ES-I3 (cell line): ENCODE data around the gene HELZ2.

Experiments used
- H3K36me3 ChIP-seq: 2 replicates; pipeline ENCODE4 v1.6.1; 2013; ENCODE audit warnings: mild to moderate bottlenecking, low read length, control low read depth, moderate library complexity; ENCODE audit not compliant: insufficient read depth
- H3K4me1 ChIP-seq: 2 replicates; pipeline ENCODE4 v1.6.1; 2013; ENCODE audit warnings: mild to moderate bottlenecking, control low read depth, low read length; ENCODE audit not compliant: insufficient read depth
- H3K9ac ChIP-seq: 2 replicates; pipeline ENCODE4 v1.6.1; 2013; ENCODE audit warnings: low read depth, mild to moderate bottlenecking, low read length, moderate library complexity
- H3K9me3 ChIP-seq: 2 replicates; pipeline ENCODE4 v1.6.1; 2013; ENCODE audit warnings: mild to moderate bottlenecking, low read length, moderate library complexity; ENCODE audit not compliant: control insufficient read depth, insufficient read depth

Gene HELZ2

GRCh38 chr20:63546956-63547724, 26.9 kb downstream of the HELZ2 start:
- H3K9ac ChIP-seq, result no peak overlapping the region
- H3K9me3 ChIP-seq, result no peaks in the 10 kb centered on the region
- peaks cover 16% of the 10 kb centered on the region; the same call in 1 of the 2 replicates for H3K4me1 ChIP-seq

GRCh38 chr20:63546256-63546955, 27.6 kb downstream of the HELZ2 start:
- peaks cover 16% of the 10 kb centered on the region; the same call in 1 of the 2 replicates for H3K4me1 ChIP-seq
- no peak overlapping the region for H3K9ac ChIP-seq
- H3K36me3 ChIP-seq, result no peaks in the 10 kb centered on the region
- H3K9me3 ChIP-seq, result no peaks in the 10 kb centered on the region

More at GRCh38 chr20:63546956-63547724, 26.9 kb downstream of the HELZ2 start:
- H3K36me3 ChIP-seq, result no peaks in the 10 kb centered on the region

- H3K9ac ChIP-seq, result no peak overlapping the region
- H3K4me1 ChIP-seq, result peaks cover 16% of the 10 kb centered on the region; the same call in 1 of the 2 replicates
- H3K9me3 ChIP-seq, result no peaks in the 10 kb centered on the region
- H3K36me3 ChIP-seq, result no peaks in the 10 kb centered on the region
Observed at GRCh38 chr20:63545814-63546213, 28.2 kb downstream of the HELZ2 start.

GRCh38 chr20:63544958-63545516, 29.0 kb downstream of the HELZ2 start:
- H3K4me1 ChIP-seq, result peaks cover 16% of the 10 kb centered on the region; the same call in 1 of the 2 replicates
- H3K9ac ChIP-seq, result no peak overlapping the region
- H3K9me3 ChIP-seq, result no peaks in the 10 kb centered on the region
- H3K36me3 ChIP-seq, result no peaks in the 10 kb centered on the region

- H3K4me1 ChIP-seq, result peaks cover 13% of the 10 kb centered on the region; the same call in 1 of the 2 replicates
- no peaks in the 10 kb centered on the region for H3K9me3 ChIP-seq
- no peaks in the 10 kb centered on the region for H3K36me3 ChIP-seq
- H3K9ac ChIP-seq, result no peak overlapping the region
Observed at GRCh38 chr20:63544241-63544957, 29.6 kb downstream of the HELZ2 start.

GRCh38 chr20:63543733-63544132, 30.3 kb downstream of the HELZ2 start:
- Histone ChIP-seq H3K9ac (no peak overlapping the region), H3K36me3 (no peaks in the 10 kb centered on the region), H3K9me3 (no peaks in the 10 kb centered on the region), H3K4me1 (peaks cover 11% of the 10 kb centered on the region; the same call in 1 of the 2 replicates)

GRCh38 chr20:63543131-63543530, 30.9 kb downstream of the HELZ2 start:
- Histone ChIP-seq H3K36me3 (no peaks in the 10 kb centered on the region), H3K4me1 (peaks cover 5% of the 10 kb centered on the region; the same call in 1 of the 2 replicates), H3K9ac (no peak overlapping the region), H3K9me3 (no peaks in the 10 kb centered on the region)

GRCh38 chr20:63542696-63543095, 31.3 kb downstream of the HELZ2 start:
- no peak overlapping the region for H3K9ac ChIP-seq
- H3K9me3 ChIP-seq, result no peaks in the 10 kb centered on the region
- H3K4me1 ChIP-seq, result peaks cover under 1% of the 10 kb centered on the region; the same call in 1 of the 2 replicates
- no peaks in the 10 kb centered on the region for H3K36me3 ChIP-seq

GRCh38 chr20:63542031-63542559, 31.9 kb downstream of the HELZ2 start:
- no peaks in the 10 kb centered on the region for H3K9me3 ChIP-seq
- H3K36me3 ChIP-seq, result no peaks in the 10 kb centered on the region
- no peaks in the 10 kb centered on the region; the same call in 1 of the 2 replicates for H3K4me1 ChIP-seq
- no peak overlapping the region for H3K9ac ChIP-seq

- H3K4me1 ChIP-seq, result no peaks in the 10 kb centered on the region; the same call in 1 of the 2 replicates
- no peaks in the 10 kb centered on the region for H3K9me3 ChIP-seq
- no peak overlapping the region for H3K9ac ChIP-seq
- H3K36me3 ChIP-seq, result no peaks in the 10 kb centered on the region
Observed at GRCh38 chr20:63541371-63541770, 32.7 kb downstream of the HELZ2 start.

- Histone ChIP-seq H3K9me3 (no peaks in the 10 kb centered on the region), H3K36me3 (no peaks in the 10 kb centered on the region), H3K4me1 (no peaks in the 10 kb centered on the region; the same call in 1 of the 2 replicates), H3K9ac (no peak overlapping the region)
Observed at GRCh38 chr20:63540417-63541186, 33.4 kb downstream of the HELZ2 start.

- no peaks in the 10 kb centered on the region for H3K36me3 ChIP-seq
- H3K9me3 ChIP-seq, result no peaks in the 10 kb centered on the region
- no peak overlapping the region for H3K9ac ChIP-seq
- H3K4me1 ChIP-seq, result no peaks in the 10 kb centered on the region
Observed at GRCh38 chr20:63539441-63540370, 34.3 kb downstream of the HELZ2 start.

GRCh38 chr20:63539092-63539430, 35.0 kb downstream of the HELZ2 start:
- Histone ChIP-seq H3K9ac (no peak overlapping the region), H3K36me3 (no peaks in the 10 kb centered on the region), H3K4me1 (no peaks in the 10 kb centered on the region), H3K9me3 (no peaks in the 10 kb centered on the region)
